EL (cell line): ENCODE data around the gene TAF11L10.
"Not testable (repeated sequence)": the region's sequence is repeated elsewhere in the genome, so short reads cannot be mapped to it uniquely, and the experiment has no call there.

Experiments
- DNase-seq: peaks from one replicate; pipeline ENCODE4 v3.0.0-alpha.2; 2016

Gene TAF11L10

DNA sequence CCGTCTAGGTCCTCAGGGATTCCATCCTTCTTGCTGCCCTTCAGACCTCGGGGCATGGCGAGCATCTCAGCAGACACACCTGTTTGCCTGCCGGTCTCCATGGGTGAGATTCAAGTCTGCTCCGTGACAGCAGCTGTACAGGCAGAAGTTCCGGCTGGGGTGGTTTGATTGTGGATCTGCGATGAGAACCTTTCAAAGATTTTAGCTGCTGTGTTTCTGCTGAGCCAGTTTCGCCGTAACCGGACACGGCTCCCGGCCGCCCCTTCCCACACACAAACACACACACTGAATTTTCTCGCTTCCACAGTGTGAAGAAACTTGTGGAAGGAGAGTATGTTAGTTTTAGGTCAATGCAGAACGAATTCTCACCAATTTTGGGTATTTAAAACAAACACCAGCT is at the start of gene TAF11L10:
Gene TAF11L10, minus strand, starts transcription at position 101 of the 400 bp plus-strand sequence.
- DNase-seq = not testable (repeated sequence)

DNA sequence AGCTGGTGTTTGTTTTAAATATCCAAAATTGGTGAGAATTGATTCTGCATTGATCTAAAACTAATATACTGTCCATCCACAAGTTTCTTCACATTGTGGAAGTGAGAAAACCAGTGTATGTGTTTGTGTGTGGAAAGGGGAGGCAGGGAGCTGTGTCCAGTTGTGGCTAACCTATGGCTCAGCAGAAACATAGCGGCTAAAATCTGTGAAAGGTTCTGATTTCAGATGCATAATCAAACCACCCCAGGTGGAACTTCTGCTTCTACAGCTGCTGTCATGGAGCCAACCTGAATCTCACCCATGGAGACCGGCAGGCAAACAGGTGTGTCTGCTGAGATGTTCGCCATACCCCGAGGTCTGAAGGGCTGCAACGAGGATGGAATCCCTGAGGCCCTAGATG is 36.5 kb upstream of the TAF11L10 start, which contains the start of gene TAF11L14:
Gene TAF11L14, plus strand, starts transcription at position 301 of the 400 bp plus-strand sequence.
- DNase-seq = no peak

DNA sequence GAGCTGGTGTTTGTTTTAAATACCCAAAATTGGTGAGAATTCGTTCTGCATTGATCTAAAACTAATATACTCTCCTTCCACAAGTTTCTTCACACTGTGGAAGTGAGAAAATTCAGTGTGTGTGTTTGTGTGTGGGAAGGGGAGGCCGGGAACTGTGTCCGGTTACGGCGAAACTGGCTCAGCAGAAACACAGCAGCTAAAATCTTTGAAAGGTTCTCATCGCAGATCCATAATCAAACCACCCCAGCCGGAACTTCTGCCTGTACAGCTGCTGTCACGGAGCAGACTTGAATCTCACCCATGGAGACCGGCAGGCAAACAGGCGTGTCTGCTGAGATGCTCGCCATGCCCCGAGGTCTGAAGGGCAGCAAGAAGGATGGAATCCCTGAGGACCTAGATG is 34.2 kb upstream of the TAF11L10 start, which contains the start of gene TAF11L13:
Gene TAF11L13, plus strand, starts transcription at position 301 of the 400 bp plus-strand sequence.
- DNase-seq = not testable (repeated sequence)

DNA sequence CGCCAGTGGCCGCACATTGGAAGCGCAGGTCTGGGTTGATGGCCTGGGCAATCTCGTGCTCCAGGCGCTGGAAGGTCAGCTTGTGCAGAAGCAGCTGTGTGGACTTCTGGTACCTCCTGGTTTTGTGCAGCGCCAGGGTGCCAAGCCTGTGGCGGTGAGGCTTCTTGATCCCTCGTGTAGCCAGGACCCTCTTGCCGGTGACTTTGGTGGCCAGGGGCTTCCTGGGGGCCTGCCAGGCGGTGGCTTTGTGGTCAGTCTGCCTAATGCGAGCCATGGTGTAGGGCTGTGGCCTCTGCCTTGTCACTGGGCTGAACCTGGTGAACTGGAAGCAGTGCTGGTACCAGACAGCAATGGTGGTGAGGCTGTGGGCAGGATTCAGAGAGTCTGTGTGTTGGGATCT is 28.1 kb upstream of the TAF11L10 start:
- DNase-seq = no peak

DNA sequence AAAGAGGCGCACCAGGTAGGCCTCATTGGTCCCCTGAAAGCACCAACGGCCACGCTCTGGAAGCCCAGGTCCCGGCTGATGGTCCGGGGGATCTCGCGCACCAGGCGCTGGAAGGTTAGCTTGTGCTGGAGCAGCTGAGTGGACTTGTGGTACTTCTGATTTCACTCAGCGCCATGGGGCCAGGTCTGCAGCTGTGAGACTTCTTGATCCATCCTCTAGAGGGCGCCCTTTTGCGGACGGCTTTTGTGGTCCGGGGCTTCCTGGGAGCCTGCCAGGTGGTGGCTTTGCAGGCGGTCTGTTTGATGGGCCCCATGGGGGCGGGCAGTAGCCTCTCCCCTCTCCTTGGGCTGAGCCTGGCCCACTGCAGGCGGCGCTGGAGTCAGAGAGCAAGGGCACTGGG is 23.0 kb upstream of the TAF11L10 start:
- no peak for DNase-seq

DNA sequence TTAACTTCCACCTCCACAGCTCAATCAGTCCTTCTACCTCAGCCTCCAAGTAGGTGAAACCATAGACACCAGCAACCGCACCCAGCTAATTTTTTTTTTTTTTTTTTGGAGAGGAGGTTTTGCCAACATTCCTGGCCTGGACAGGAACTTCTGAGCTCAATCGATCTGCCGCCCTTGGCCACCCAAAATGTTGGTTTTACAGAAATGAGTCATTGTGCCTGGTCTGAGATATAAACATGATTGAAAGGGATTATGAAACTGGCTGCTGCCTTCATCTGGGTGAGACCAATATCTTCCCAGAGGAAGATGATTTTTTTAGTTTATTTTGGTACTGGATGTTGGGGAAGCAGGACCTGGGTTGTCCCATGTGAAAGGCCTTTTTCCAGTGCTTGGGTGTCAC is 21.7 kb upstream of the TAF11L10 start:
- no peak for DNase-seq

DNA sequence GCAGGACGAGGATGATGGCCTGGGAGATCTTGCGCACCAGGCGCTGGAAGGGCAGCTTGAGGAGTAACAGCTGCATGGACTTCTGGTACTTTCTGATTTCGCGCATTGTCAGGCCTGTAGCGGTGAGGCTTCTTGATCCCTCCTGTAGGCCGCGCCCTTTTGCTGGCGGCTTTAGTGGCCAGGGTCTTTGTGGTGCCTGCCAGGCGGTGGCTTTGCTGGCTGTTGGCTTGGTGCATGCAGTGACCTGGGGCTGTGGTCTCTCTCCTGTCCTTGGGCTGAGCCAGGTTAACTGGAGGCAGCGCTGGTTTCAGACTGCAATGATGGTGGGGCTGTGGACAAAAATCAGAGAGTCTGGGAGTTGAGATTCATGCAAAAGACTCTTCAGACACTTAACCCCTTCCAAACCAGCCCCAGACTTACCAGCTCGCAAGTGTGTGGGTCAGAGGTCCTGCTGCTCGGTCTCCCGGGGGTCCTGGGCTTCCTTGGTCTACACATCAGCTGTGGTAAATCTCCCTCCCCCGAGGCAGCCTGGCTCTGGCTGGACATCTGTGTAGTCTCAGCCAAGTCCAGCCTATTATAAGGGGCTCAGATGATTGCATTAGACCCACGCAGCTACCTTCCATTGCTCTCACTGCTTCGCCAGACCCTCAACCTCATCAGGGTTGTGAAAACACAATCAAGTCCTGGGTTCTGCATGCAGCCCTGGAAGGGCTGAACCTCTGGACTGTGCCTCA is 17.4 kb upstream of the TAF11L10 start:
- DNase-seq = no peak

DNA sequence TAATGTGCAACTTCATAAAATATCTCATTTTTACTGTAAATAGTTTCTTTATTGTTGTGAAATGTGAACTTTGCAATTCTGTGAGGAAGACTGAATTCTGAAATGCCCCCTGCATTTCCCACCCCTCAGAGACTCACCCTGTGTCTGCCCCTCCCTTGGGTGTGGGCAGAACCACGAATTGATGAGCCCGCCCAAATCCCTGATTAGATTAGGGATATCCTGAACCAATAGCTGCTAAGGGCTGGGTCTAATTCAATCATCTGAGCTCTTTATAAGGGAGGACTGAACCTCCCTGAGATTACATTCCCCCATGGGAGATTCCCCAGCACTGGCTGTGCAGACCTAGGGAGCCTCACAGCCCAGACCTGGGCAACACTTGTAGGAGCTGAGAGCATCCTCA is 12.5 kb upstream of the TAF11L10 start, which contains the start of gene TAF11L12:
Gene TAF11L12, plus strand, starts transcription at position 301 of the 400 bp plus-strand sequence.
- DNase-seq = not testable (repeated sequence)

DNA sequence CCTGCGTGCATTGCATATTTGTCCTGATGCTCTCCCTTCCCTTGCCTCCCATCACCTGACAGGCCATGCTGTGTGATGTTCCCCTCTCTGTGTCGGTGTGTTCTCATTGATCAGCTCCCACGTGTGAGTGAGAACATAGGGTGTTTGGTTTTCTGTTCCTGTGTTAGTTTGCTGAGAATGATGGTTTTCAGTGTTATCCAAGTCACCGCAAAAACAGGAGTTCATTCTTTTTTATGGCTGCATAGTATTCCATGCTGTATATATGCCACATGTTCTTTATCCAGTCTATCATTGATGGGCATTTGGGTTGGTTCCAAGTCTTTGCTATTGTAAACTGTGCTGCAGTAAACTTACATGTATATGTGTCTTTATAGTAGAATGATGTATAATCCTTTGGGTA is 9.8 kb upstream of the TAF11L10 start:
- DNase-seq = not testable (repeated sequence)

DNA sequence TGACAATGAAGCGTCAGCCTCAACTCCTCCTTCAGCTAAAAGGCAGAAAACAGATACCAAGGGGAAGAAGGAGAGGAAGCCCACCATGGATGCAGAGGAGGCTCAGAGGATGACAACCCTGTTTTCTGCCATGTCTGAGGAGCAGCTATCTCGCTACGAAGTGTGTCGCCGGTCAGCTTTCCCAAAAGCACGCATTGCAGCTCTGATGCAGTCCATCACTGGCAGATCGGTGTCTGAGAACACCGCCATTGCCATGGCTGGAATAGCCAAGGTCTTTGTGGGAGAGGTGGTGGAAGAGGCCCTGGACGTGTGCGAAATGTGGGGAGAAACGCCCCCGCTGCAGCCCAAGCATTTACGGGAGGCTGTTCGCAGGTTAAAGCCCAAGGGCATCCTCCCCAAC is 7.3 kb upstream of the TAF11L10 start:
- DNase-seq = no peak

DNA sequence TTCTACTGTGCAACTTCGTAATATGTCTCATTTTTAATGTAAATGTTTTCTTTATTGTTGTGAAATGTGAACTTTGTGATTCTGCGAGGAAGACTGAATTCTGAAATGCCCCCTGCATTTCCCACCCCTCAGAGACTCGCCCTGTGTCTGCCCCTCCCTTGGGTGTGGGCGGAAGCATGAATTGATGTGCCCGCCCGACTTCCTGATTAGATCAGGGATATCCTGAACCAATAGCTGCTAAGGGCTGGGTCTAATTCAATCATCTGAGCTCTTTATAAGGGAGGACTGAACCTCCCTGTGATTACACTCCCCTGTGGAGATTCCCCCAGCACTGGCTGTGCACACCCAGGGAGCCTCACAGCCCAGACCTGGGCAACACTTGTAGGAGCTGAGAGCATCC is 6.3 kb upstream of the TAF11L10 start, which contains the start of gene TAF11L11:
Gene TAF11L11, plus strand, starts transcription at position 304 of the 400 bp plus-strand sequence.
- not testable (repeated sequence) for DNase-seq

DNA sequence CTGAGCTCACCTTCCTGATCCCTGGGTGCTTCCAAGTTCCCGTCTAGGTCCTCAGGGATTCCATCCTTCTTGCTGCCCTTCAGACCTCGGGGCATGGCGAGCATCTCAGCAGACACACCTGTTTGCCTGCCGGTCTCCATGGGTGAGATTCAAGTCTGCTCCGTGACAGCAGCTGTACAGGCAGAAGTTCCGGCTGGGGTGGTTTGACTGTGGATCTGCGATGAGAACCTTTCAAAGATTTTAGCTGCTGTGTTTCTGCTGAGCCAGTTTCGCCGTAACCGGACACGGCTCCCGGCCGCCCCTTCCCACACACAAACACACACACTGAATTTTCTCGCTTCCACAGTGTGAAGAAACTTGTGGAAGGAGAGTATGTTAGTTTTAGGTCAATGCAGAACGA is 3.4 kb downstream of the TAF11L10 start, which contains the start of gene TAF11L9:
Gene TAF11L9, minus strand, starts transcription at position 140 of the 400 bp plus-strand sequence.
- DNase-seq = not testable (repeated sequence)

DNA sequence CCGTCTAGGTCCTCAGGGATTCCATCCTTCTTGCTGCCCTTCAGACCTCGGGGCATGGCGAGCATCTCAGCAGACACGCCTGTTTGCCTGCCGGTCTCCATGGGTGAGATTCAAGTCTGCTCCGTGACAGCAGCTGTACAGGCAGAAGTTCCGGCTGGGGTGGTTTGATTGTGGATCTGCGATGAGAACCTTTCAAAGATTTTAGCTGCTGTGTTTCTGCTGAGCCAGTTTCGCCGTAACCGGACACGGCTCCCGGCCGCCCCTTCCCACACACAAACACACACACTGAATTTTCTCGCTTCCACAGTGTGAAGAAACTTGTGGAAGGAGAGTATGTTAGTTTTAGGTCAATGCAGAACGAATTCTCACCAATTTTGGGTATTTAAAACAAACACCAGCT is 6.8 kb downstream of the TAF11L10 start, which contains the start of gene TAF11L8:
Gene TAF11L8, minus strand, starts transcription at position 101 of the 400 bp plus-strand sequence.
- not testable (repeated sequence) for DNase-seq

DNA sequence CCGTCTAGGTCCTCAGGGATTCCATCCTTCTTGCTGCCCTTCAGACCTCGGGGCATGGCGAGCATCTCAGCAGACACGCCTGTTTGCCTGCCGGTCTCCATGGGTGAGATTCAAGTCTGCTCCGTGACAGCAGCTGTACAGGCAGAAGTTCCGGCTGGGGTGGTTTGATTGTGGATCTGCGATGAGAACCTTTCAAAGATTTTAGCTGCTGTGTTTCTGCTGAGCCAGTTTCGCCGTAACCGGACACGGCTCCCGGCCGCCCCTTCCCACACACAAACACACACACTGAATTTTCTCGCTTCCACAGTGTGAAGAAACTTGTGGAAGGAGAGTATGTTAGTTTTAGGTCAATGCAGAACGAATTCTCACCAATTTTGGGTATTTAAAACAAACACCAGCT is 12.0 kb downstream of the TAF11L10 start, which contains the start of gene TAF11L7:
Gene TAF11L7, minus strand, starts transcription at position 101 of the 400 bp plus-strand sequence.
- DNase-seq = not testable (repeated sequence)
